Keratinocyte (primary cell): Measurements from ENCODE around the gene ATP11A. TPM values are rescaled to one million over a fixed set of nuclear protein-coding genes. Genes with fewer than 3 reads are reported as not detected.

Experiments used
- DNase-seq: peaks from one replicate; pipeline ENCODE4 v3.0.0-alpha.2; 2011; ENCODE audit warnings: low read depth, missing footprints, low spot score
- FAIRE-seq: peaks from 2 replicates; lab custom pipeline; 2011; peaks lifted over from hg19 to GRCh38; lab: Jason Lieb, UNC
- H2AFZ ChIP-seq: 2 replicates; pipeline ENCODE4 v1.6.0; 2012; ENCODE audit warnings: low read length, control low read depth, inconsistent platforms; ENCODE audit not compliant: control insufficient read depth
- H3K27ac ChIP-seq: 2 replicates; pipeline ENCODE4 v1.5.1; 2011; ENCODE audit warnings: low read length; ENCODE audit not compliant: control insufficient read depth, insufficient read depth
- H3K27me3 ChIP-seq: 3 replicates; pipeline ENCODE4 v1.6.0; 2011; ENCODE audit warnings: low read length; ENCODE audit not compliant: control insufficient read depth, insufficient read depth; ENCODE audit errors: extremely low read depth
- H3K36me3 ChIP-seq, 2 experiments: 2 replicates in 1 of 2; 3 replicates in 1 of 2; pipeline ENCODE4 v1.5.1; 2011; ENCODE audit warnings: low read length in 2 of 2, mild to moderate bottlenecking in 1 of 2; ENCODE audit not compliant: control insufficient read depth in 2 of 2, insufficient read depth in 2 of 2; ENCODE audit errors: extremely low read depth in 1 of 2
- H3K4me1 ChIP-seq: 3 replicates; pipeline ENCODE4 v1.5.1; 2011; ENCODE audit warnings: low read length; ENCODE audit not compliant: control insufficient read depth, insufficient read depth; ENCODE audit errors: extremely low read depth
- H3K4me2 ChIP-seq: 3 replicates; pipeline ENCODE4 v1.6.0; 2011; ENCODE audit warnings: low read depth, low read length; ENCODE audit not compliant: control insufficient read depth, insufficient read depth; ENCODE audit errors: extremely low read depth
- H3K4me3 ChIP-seq, 3 experiments: fragments of 200-600 bp in 1 of 3; sonication (generic) in 1 of 3; 2 replicates in 2 of 3; 3 replicates in 1 of 3; pipeline ENCODE4 v1.5.1; 2011 to 2016; ENCODE audit warnings: low read length in 3 of 3, mild to moderate bottlenecking in 3 of 3, control low read depth in 2 of 3, inconsistent platforms in 1 of 3, low read depth in 1 of 3, mixed read lengths in 1 of 3, mixed run types in 1 of 3, moderate library complexity in 1 of 3; ENCODE audit not compliant: control insufficient read depth in 2 of 3, insufficient read depth in 2 of 3; ENCODE audit errors: extremely low read depth in 1 of 3
- H3K79me2 ChIP-seq: 2 replicates; pipeline ENCODE4 v1.6.0; 2012; ENCODE audit warnings: low read length; ENCODE audit not compliant: control insufficient read depth, insufficient read depth
- H3K9ac ChIP-seq: 3 replicates; pipeline ENCODE4 v1.6.0; 2011; ENCODE audit warnings: low read length; ENCODE audit not compliant: control insufficient read depth, insufficient read depth; ENCODE audit errors: extremely low read depth
- H3K9me1 ChIP-seq: 3 replicates; pipeline ENCODE4 v1.6.0; 2011; ENCODE audit warnings: low read length; ENCODE audit not compliant: control insufficient read depth, insufficient read depth; ENCODE audit errors: extremely low read depth
- H3K9me3 ChIP-seq: 2 replicates; pipeline ENCODE4 v1.5.1; 2012; ENCODE audit warnings: low read depth, low read length; ENCODE audit not compliant: control insufficient read depth
- H4K20me1 ChIP-seq: 3 replicates; pipeline ENCODE4 v1.6.0; 2011; ENCODE audit warnings: low read length; ENCODE audit not compliant: control insufficient read depth, insufficient read depth; ENCODE audit errors: extremely low read depth
- EZH2 ChIP-seq: IDR thresholded peaks from one replicate; pipeline ENCODE4 v1.6.1; 2012; ENCODE audit warnings: inconsistent platforms, mild to moderate bottlenecking, low read length, moderate library complexity
- dilution Hi-C: fragments of 300-500 bp; cut with MboI; formaldehyde crosslinking; loops from one replicate; pipeline ENCODE4 v1.7.0; 2020; ENCODE audit warnings: low sequenced_read_pairs; ENCODE audit not compliant: extremely low pct_ligation_motif_present
- polyA plus RNA-seq, 5 experiments: library from polyadenylated mRNA; depleted of rRNA in 3 of 5; stranded (reverse) in 3 of 5; stranded (forward) in 1 of 5; unstranded in 1 of 5; fragments of >200 nt; gene quantifications; 1 replicate in 1 of 5; 2 replicates in 3 of 5; 3 replicates in 1 of 5; pipeline versions ENCODE4 v1.2.1 to v1.2.3, GENCODE V29; 2011 to 2012; ENCODE audit warnings: missing spikeins in 2 of 5, low read depth in 1 of 5, low replicate concordance in 1 of 5
- TF ChIP-seq, protein P1 (sequence below), 3 experiments: IDR thresholded peaks in 1 of 3; conservative IDR thresholded peaks in 1 of 3; optimal IDR thresholded peaks in 1 of 3; 2 replicates in 2 of 3; 3 replicates in 1 of 3; pipeline versions ENCODE3 to v1.5.1; 2011; ENCODE audit warnings: low read length in 3 of 3, mild to moderate bottlenecking in 3 of 3, moderate library complexity in 2 of 3, control low read depth in 1 of 3, inconsistent platforms in 1 of 3; ENCODE audit not compliant: insufficient read depth in 2 of 3; ENCODE audit errors: extremely low read depth in 1 of 3

Gene ATP11A
- polyA plus RNA-seq, 1 donor (not counting 4 experiments of a cell fraction or from before 2014, with no cell fraction given) = 4.3 TPM

DNA sequence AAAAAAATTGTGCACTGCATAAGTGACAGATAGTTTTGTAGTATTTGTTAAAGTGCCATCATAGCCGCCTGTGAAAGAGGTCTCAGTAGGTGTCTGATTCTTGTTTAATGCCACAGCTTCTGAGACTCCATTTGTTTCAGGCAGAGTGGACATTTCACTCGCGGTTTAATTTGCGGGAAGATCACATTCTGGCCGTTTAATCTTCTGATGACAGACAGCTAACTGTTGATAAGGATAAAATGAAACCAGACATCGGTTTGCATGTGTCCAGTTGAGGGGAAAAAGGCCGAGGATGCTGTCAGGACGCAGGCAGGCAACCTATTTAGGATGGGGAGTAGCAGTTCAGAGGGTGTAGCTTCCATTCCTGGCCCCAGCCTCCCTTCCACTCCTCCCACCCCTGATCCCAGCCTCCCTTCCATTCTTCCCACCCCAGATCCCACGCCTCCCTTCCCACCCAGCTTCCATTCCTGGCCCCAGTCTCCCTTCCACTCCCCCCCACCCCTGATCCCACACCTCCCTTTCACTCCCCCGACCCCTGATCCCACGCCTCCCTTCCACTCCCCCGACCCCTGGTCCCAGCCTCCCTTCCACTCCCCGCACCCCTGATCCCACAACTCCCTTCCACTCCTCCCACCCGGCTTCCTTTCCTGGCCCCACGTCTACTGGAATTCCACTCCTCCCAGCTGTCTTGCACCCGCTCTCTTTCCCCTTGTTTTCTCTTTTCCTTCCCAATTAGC, 23.8 kb downstream of the ATP11A start:
- FAIRE-seq = peak; percentile 17
- Histone ChIP-seq H3K36me3 (no peaks in the 10 kb centered on the region), H3K9me1 (peaks cover 2% of the 10 kb centered on the region), H3K27me3 (no peaks in the 10 kb centered on the region), H3K4me1 (peaks cover 18% of the 10 kb centered on the region), H3K79me2 (peaks cover 6% of the 10 kb centered on the region), H3K27ac (no peak overlapping the region), H3K9ac (no peak overlapping the region), H3K4me2 (no peak overlapping the region), H4K20me1 (no peaks in the 10 kb centered on the region), H2AFZ (no peak overlapping the region), H3K4me3 (no peak overlapping the region), H3K9me3 (no peaks in the 10 kb centered on the region)
- dilution Hi-C loops = no loop called here
- TF ChIP-seq, protein P1, sequence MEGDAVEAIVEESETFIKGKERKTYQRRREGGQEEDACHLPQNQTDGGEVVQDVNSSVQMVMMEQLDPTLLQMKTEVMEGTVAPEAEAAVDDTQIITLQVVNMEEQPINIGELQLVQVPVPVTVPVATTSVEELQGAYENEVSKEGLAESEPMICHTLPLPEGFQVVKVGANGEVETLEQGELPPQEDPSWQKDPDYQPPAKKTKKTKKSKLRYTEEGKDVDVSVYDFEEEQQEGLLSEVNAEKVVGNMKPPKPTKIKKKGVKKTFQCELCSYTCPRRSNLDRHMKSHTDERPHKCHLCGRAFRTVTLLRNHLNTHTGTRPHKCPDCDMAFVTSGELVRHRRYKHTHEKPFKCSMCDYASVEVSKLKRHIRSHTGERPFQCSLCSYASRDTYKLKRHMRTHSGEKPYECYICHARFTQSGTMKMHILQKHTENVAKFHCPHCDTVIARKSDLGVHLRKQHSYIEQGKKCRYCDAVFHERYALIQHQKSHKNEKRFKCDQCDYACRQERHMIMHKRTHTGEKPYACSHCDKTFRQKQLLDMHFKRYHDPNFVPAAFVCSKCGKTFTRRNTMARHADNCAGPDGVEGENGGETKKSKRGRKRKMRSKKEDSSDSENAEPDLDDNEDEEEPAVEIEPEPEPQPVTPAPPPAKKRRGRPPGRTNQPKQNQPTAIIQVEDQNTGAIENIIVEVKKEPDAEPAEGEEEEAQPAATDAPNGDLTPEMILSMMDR (optimal IDR thresholded peaks at IDR 0.05 in 1 of 3, IDR thresholded peaks at IDR 0.05 in 1 of 3, conservative IDR thresholded peaks at IDR 0.05 in 1 of 3; ENCODE audit: extremely low read depth in 1 of 3, insufficient read depth in 2 of 3, low read length in 3 of 3) = no peak
- no peak for TF ChIP-seq EZH2
- DNase-seq = no peak

DNA sequence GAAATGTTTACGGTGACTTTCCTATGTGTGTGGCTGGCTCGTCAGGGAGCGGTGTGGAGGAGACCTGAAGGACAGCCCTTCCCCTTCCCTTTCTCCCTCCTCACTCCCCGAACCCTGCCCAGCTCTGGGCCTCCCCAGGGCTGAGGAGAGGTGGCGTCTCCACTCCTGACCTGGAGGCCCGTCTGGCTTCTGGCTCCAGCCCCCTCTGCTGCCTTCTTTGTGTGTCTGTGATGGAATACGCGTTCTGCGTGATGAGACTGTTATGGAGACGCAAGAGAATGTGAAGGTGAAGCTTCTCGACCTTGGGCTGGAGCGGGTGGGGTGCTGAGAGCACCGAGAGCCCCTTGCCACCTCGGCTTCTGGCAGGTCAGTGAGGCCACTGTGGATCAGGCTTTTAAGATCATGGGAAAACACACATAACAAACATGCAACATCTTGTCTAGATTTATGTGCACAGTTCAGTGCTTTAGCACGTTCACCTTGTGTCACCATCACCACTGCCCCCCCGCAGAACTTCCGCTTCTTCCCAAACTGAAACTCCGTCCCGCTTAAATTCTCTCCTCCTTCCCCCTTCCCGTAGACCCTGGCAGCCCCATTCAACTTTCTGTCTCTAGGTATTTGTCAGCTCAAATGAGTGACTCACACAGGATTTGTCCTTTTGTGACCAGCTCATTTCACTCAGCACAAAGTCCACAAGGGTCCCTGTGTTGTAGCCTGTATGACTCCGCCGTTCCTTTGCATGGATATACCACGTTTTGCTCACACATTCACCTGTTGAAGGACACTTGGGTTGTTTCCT, 24.7 kb downstream of the ATP11A start:
- Histone ChIP-seq H3K4me2 (no peak overlapping the region), H3K27ac (no peak overlapping the region), H3K9me3 (no peaks in the 10 kb centered on the region), H2AFZ (no peak overlapping the region), H3K9ac (no peak overlapping the region), H4K20me1 (no peaks in the 10 kb centered on the region), H3K36me3 (no peaks in the 10 kb centered on the region), H3K4me3 (no peak overlapping the region), H3K9me1 (peaks cover 2% of the 10 kb centered on the region), H3K27me3 (no peaks in the 10 kb centered on the region), H3K4me1 (peaks cover 18% of the 10 kb centered on the region), H3K79me2 (peaks cover 6% of the 10 kb centered on the region)
- TF ChIP-seq, protein P1 (optimal IDR thresholded peaks at IDR 0.05 in 1 of 3, IDR thresholded peaks at IDR 0.05 in 1 of 3, conservative IDR thresholded peaks at IDR 0.05 in 1 of 3; ENCODE audit: extremely low read depth in 1 of 3, insufficient read depth in 2 of 3, low read length in 3 of 3) = no peak
- TF ChIP-seq EZH2 = no peak
- dilution Hi-C loops = no loop called here
- FAIRE-seq (no peak), DNase-seq (no peak)
